ENCODE results near the gene TLCD4.
A peak's percentile ranks its signal among the peaks of the same experiment; 100 is the strongest.

TLCD4 gene

DNA sequence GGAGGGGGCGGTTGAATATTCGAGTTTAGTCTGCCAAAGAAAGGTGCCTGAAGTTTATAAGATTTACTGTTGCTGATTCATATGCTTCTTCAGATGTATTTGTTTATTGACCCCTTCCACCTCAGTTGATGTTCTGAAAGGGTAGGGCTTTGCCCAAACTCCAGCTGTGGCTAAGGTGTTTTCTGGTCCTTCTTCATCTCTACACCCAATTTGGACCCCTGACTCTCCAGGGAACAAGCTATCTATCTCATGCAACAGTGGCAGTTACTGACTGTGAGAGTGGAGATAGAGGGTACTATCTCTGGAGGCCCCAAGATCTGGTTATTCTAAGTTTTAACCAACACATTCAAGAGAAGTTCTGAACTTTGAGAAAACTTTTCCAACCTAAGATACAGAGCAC is 31.8 kb upstream of the TLCD4 start:
- Histone ChIP-seq H3K4me2 (ENCODE audit: low read length) (no peak overlapping the region), H3K4me3 (ENCODE audit: low read depth, low read length) (no peak overlapping the region), H2AFZ (ENCODE audit: insufficient read depth, low read length, poor library complexity) (no peak overlapping the region), H4K91ac (ENCODE audit: low read depth, low read length) (no peak overlapping the region), H4K8ac (ENCODE audit: low read depth, low read length) (no peak overlapping the region), H3K79me2 (ENCODE audit: control insufficient read depth, insufficient read depth, low read length, poor library complexity) (no peaks in the 10 kb centered on the region), H2BK120ac (ENCODE audit: insufficient read depth, low read length, poor library complexity) (no peak overlapping the region), H3K79me1 (ENCODE audit: low read length) (peaks cover 9% of the 10 kb centered on the region), H2BK12ac (ENCODE audit: low read length) (no peak overlapping the region), H3K18ac (ENCODE audit: low read length) (no peak overlapping the region), H3K4ac (ENCODE audit: low read depth, low read length) (no peak overlapping the region), H2BK5ac (ENCODE audit: low read depth, low read length, poor library complexity) (no peak overlapping the region), H3K23ac (ENCODE audit: low read length) (no peak overlapping the region), H3K27ac (ENCODE audit: low read depth, low read length) (no peak overlapping the region), H4K12ac (ENCODE audit: low read depth, low read length) (no peak overlapping the region), H3K9ac (ENCODE audit: low read length) (no peak overlapping the region), H3K36me3 (ENCODE audit: control insufficient read depth in 1 of 2, insufficient read depth in 2 of 2, low read length in 2 of 2) (no peaks in the 10 kb centered on the region), H3K14ac (ENCODE audit: low read length) (no peak overlapping the region), H2AK5ac (ENCODE audit: low read length) (no peak overlapping the region), H3K4me1 (ENCODE audit: control insufficient read depth in 1 of 2, insufficient read depth in 2 of 2, low read length in 2 of 2) (peaks cover 6 to 7% of the 10 kb centered on the region in 2 experiments), H3K27me3 (ENCODE audit: insufficient read depth, low read length) (no peaks in the 10 kb centered on the region), H3K9me3 (ENCODE audit: insufficient read depth, low read depth, low read length) (peaks cover 6% of the 10 kb centered on the region)
- WGBS (ENCODE audit: extremely low coverage, insufficient coverage, insufficient read length), result no CpG with 5 or more reads among the region's 2 CpGs
- DNase-seq, result no peak

DNA sequence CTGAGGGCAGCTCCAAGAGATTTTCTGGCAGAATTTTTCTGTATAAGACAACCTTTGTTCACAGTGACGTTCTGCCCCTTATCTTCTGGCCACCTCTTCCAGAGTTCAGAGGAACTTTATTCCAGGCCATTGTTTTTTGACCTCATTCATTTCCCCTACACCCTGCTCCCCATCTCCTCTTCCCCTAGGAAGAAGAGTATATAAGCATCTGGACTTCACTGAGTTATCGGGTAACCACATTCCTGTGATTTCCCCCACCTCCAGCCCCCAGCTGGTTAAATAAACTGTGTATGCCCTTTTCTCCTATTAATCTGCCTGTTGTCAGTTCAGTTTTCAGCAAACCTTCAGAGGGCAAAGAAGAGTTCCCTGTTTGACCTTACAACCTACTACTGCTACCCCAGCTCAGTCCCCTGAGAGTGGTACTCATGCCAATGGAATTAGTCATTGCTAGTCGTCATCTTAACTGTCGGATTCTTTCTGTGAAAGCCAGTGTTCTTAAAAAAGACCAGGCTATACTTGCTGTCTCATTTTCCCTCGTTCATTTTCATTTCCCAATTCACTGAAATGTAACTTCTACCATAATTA is 30.1 kb upstream of the TLCD4 start:
- H3K79me2 ChIP-seq (ENCODE audit: control insufficient read depth, insufficient read depth, low read length, poor library complexity), result no peaks in the 10 kb centered on the region
- no peak overlapping the region for H2BK120ac ChIP-seq (ENCODE audit: insufficient read depth, low read length, poor library complexity)
- WGBS (ENCODE audit: extremely low coverage, insufficient coverage, insufficient read length), result no CpG with 5 or more reads among the region's 5 CpGs
- H2AK5ac ChIP-seq (ENCODE audit: low read length), result no peak overlapping the region
- H3K36me3 ChIP-seq (ENCODE audit: control insufficient read depth in 1 of 2, insufficient read depth in 2 of 2, low read length in 2 of 2), result no peaks in the 10 kb centered on the region
- DNase-seq, result peak in 1 of 2 donors; percentile 56
- no peak overlapping the region for H3K9ac ChIP-seq (ENCODE audit: low read length)
- peak overlapping the region; percentile 70 for H3K27ac ChIP-seq (ENCODE audit: low read depth, low read length)
- H3K4me2 ChIP-seq (ENCODE audit: low read length), result peak overlapping the region; percentile 45
- no peak overlapping the region for H2AFZ ChIP-seq (ENCODE audit: insufficient read depth, low read length, poor library complexity)
- no peak overlapping the region for H3K4ac ChIP-seq (ENCODE audit: low read depth, low read length)
- peak overlapping the region; percentile 50 for H2BK12ac ChIP-seq (ENCODE audit: low read length)
- no peak overlapping the region for H3K4me3 ChIP-seq (ENCODE audit: low read depth, low read length)
- H3K9me3 ChIP-seq (ENCODE audit: insufficient read depth, low read depth, low read length), result peaks cover 8% of the 10 kb centered on the region
- H3K14ac ChIP-seq (ENCODE audit: low read length), result no peak overlapping the region
- H4K12ac ChIP-seq (ENCODE audit: low read depth, low read length), result no peak overlapping the region
- no peaks in the 10 kb centered on the region for H3K27me3 ChIP-seq (ENCODE audit: insufficient read depth, low read length)
- no peak overlapping the region for H3K23ac ChIP-seq (ENCODE audit: low read length)
- peaks cover 6 to 7% of the 10 kb centered on the region in 2 experiments for H3K4me1 ChIP-seq (ENCODE audit: control insufficient read depth in 1 of 2, insufficient read depth in 2 of 2, low read length in 2 of 2)
- no peak overlapping the region for H3K18ac ChIP-seq (ENCODE audit: low read length)
- no peak overlapping the region for H4K8ac ChIP-seq (ENCODE audit: low read depth, low read length)
- H2BK5ac ChIP-seq (ENCODE audit: low read depth, low read length, poor library complexity), result peak overlapping the region; percentile 69
- peaks cover 9% of the 10 kb centered on the region for H3K79me1 ChIP-seq (ENCODE audit: low read length)
- peak overlapping the region; percentile 2 for H4K91ac ChIP-seq (ENCODE audit: low read depth, low read length)

DNA sequence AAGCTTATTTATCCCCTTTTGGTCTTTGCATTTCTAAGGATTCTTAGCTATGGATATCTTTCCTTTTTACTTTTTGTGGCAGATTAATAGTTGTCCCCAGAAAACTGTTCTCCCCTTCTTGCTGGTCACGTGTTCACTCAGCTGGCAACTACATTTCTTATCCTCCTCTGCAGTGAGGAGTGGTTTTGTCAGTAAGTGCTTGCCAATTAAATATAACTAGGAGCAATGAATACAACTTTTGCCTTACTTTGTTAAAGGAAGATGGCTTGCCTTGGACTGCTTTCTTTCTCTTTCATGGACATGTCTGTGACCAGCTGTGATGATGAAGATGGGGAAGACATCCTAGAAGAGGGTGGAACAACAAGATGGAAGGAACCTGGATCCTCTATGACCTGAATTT is 28.9 kb upstream of the TLCD4 start:
- no peak for DNase-seq
- Histone ChIP-seq H3K27ac (ENCODE audit: low read depth, low read length) (no peak overlapping the region), H2AK5ac (ENCODE audit: low read length) (no peak overlapping the region), H3K79me2 (ENCODE audit: control insufficient read depth, insufficient read depth, low read length, poor library complexity) (no peaks in the 10 kb centered on the region), H4K12ac (ENCODE audit: low read depth, low read length) (no peak overlapping the region), H4K8ac (ENCODE audit: low read depth, low read length) (no peak overlapping the region), H2BK12ac (ENCODE audit: low read length) (no peak overlapping the region), H2BK120ac (ENCODE audit: insufficient read depth, low read length, poor library complexity) (no peak overlapping the region), H2BK5ac (ENCODE audit: low read depth, low read length, poor library complexity) (peak overlapping the region; percentile 57), H3K4me1 (ENCODE audit: control insufficient read depth in 1 of 2, insufficient read depth in 2 of 2, low read length in 2 of 2) (peaks cover 6 to 7% of the 10 kb centered on the region in 2 experiments), H4K91ac (ENCODE audit: low read depth, low read length) (no peak overlapping the region), H3K4me3 (ENCODE audit: low read depth, low read length) (no peak overlapping the region), H3K79me1 (ENCODE audit: low read length) (peaks cover 9% of the 10 kb centered on the region), H2AFZ (ENCODE audit: insufficient read depth, low read length, poor library complexity) (no peak overlapping the region), H3K27me3 (ENCODE audit: insufficient read depth, low read length) (no peaks in the 10 kb centered on the region), H3K4me2 (ENCODE audit: low read length) (no peak overlapping the region), H3K9ac (ENCODE audit: low read length) (no peak overlapping the region), H3K23ac (ENCODE audit: low read length) (no peak overlapping the region), H3K36me3 (ENCODE audit: control insufficient read depth in 1 of 2, insufficient read depth in 2 of 2, low read length in 2 of 2) (no peaks in the 10 kb centered on the region), H3K18ac (ENCODE audit: low read length) (no peak overlapping the region), H3K14ac (ENCODE audit: low read length) (no peak overlapping the region), H3K9me3 (ENCODE audit: insufficient read depth, low read depth, low read length) (peaks cover 8% of the 10 kb centered on the region), H3K4ac (ENCODE audit: low read depth, low read length) (no peak overlapping the region)
- WGBS (ENCODE audit: extremely low coverage, insufficient coverage, insufficient read length), result no CpG with 5 or more reads among the region's 1 CpG

DNA sequence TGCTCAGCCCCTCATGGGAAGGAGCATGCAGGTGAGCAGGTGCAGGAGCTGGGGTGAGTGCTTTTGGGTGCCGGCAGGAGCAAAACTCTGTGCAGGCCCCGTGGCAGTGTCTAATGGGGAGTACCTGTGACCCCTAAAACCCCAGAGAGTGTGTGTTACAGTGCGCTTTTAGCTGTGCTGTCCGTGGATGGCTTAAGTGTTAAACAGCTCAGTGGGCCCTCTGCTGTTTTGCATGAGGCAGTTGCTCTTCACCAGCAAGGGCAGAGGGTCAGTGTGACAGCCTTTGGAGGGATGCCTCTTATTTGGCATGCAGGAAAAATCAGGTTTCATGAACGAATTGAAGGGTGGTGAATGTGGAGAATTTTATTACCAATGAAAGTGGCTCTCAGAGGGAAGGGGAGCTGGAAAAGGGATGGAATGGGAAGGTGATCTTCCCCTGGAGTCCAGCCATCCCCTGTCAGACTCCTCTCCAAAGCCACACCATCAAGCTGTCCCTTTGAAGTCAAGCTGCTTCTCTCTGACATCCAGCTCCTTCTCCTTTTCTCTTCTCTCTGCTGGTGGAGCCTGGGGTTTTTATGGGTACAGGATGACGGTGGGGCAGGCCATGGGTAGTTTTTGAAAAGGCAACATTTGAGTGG is 27.4 kb upstream of the TLCD4 start:
- H3K23ac ChIP-seq (ENCODE audit: low read length), result no peak overlapping the region
- no peak overlapping the region for H3K9ac ChIP-seq (ENCODE audit: low read length)
- no CpG with 5 or more reads among the region's 6 CpGs for WGBS (ENCODE audit: extremely low coverage, insufficient coverage, insufficient read length)
- DNase-seq, result no peak
- H3K4me1 ChIP-seq (ENCODE audit: control insufficient read depth in 1 of 2, insufficient read depth in 2 of 2, low read length in 2 of 2), result peaks cover 6 to 7% of the 10 kb centered on the region in 2 experiments
- peaks cover 8% of the 10 kb centered on the region for H3K9me3 ChIP-seq (ENCODE audit: insufficient read depth, low read depth, low read length)
- H3K4ac ChIP-seq (ENCODE audit: low read depth, low read length), result no peak overlapping the region
- no peak overlapping the region for H3K4me3 ChIP-seq (ENCODE audit: low read depth, low read length)
- no peak overlapping the region for H2AFZ ChIP-seq (ENCODE audit: insufficient read depth, low read length, poor library complexity)
- H3K79me2 ChIP-seq (ENCODE audit: control insufficient read depth, insufficient read depth, low read length, poor library complexity), result no peaks in the 10 kb centered on the region
- no peak overlapping the region for H3K27ac ChIP-seq (ENCODE audit: low read depth, low read length)
- H3K18ac ChIP-seq (ENCODE audit: low read length), result no peak overlapping the region
- H2BK120ac ChIP-seq (ENCODE audit: insufficient read depth, low read length, poor library complexity), result no peak overlapping the region
- no peak overlapping the region for H2BK5ac ChIP-seq (ENCODE audit: low read depth, low read length, poor library complexity)
- no peaks in the 10 kb centered on the region for H3K27me3 ChIP-seq (ENCODE audit: insufficient read depth, low read length)
- H4K12ac ChIP-seq (ENCODE audit: low read depth, low read length), result no peak overlapping the region
- H3K4me2 ChIP-seq (ENCODE audit: low read length), result no peak overlapping the region
- H4K8ac ChIP-seq (ENCODE audit: low read depth, low read length), result no peak overlapping the region
- H2AK5ac ChIP-seq (ENCODE audit: low read length), result no peak overlapping the region
- peaks cover 9% of the 10 kb centered on the region for H3K79me1 ChIP-seq (ENCODE audit: low read length)
- no peaks in the 10 kb centered on the region for H3K36me3 ChIP-seq (ENCODE audit: control insufficient read depth in 1 of 2, insufficient read depth in 2 of 2, low read length in 2 of 2)
- H4K91ac ChIP-seq (ENCODE audit: low read depth, low read length), result no peak overlapping the region
- H3K14ac ChIP-seq (ENCODE audit: low read length), result no peak overlapping the region
- no peak overlapping the region for H2BK12ac ChIP-seq (ENCODE audit: low read length)

All from trophoblast cell (in vitro differentiated cells and primary cell).